ENCODE data around the gene MYLK3. TPM values are rescaled to one million over a fixed set of nuclear protein-coding genes. Genes with fewer than 3 reads are reported as not detected.

MYLK3 gene
- total RNA-seq, 4 donors from 2014 or later, result not detected

DNA sequence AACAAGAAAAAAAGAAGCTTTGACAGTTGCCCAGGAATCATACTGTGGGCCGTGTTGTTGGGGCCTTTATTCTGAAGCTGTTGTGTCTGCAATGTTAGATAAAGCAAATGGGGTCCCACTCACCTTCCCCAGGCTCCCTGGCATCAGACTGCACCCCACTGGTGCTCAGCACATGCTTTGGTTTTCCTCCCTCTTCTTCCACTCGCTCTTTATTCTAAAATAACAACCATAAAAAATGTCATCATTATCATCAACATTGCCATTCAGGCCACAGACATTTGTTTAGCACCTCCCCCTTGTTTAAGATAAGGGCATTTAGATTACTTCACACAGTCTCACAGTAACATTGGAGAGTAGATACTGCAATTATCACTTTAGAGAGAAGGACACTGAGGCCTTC lies 8.2 kb downstream of the MYLK3 start:
- WGBS, 2 donors (ENCODE audit: low coverage in 1 of 2), result 50 to 67% methylated on average over 1 to 2 of the region's 2 CpGs
- H3K4me3 ChIP-seq, result no peak overlapping the region
- no peaks in the 10 kb centered on the region for H3K9me3 ChIP-seq
- no peak for DNase-seq
- H3K4me1 ChIP-seq, result no peaks in the 10 kb centered on the region
- no peak overlapping the region for H3K27ac ChIP-seq
- TF ChIP-seq EP300 (IDR thresholded peaks at IDR 0.05; ENCODE audit: low read depth) (no peak), POLR2AphosphoS5 (IDR thresholded peaks at IDR 0.05) (no peak), CTCF (IDR thresholded peaks at IDR 0.05) (no peak), POLR2A (IDR thresholded peaks at IDR 0.05) (no peak)
- H3K27me3 ChIP-seq, result no peaks in the 10 kb centered on the region
- intact Hi-C loops (cut with DNase I; ENCODE audit: low total_unique reads), result no loop called here
- H3K36me3 ChIP-seq, result no peaks in the 10 kb centered on the region
- in situ Hi-C loops (cut with MboI; ENCODE audit: low pct_ligation_motif_present in 1 of 4, low pct_unique_long_range_greater_than_20kb in 1 of 4, low sequenced_read_pairs in 3 of 4), result no loop called here

GRCh38 chr16:46737621-46738214 lies 10.4 kb downstream of the MYLK3 start:
- H3K9me3 ChIP-seq, result no peaks in the 10 kb centered on the region
- no peak overlapping the region for H3K27ac ChIP-seq
- H3K36me3 ChIP-seq, result no peaks in the 10 kb centered on the region
- in situ Hi-C loops (cut with MboI; ENCODE audit: low pct_ligation_motif_present in 1 of 4, low pct_unique_long_range_greater_than_20kb in 1 of 4, low sequenced_read_pairs in 3 of 4) (no loop called here), intact Hi-C loops (cut with DNase I; ENCODE audit: low total_unique reads) (no loop called here)
- TF ChIP-seq CTCF (IDR thresholded peaks at IDR 0.05) (no peak), EP300 (IDR thresholded peaks at IDR 0.05; ENCODE audit: low read depth) (no peak), POLR2AphosphoS5 (IDR thresholded peaks at IDR 0.05) (no peak), POLR2A (IDR thresholded peaks at IDR 0.05) (no peak)
- no peak for DNase-seq
- 81% methylated on average over 11 of the region's 14 CpGs; no CpG with 5 or more reads in 1 of the 2 donors for WGBS, 2 donors (ENCODE audit: low coverage in 1 of 2)
- H3K4me1 ChIP-seq, result no peaks in the 10 kb centered on the region
- no peaks in the 10 kb centered on the region for H3K27me3 ChIP-seq
- H3K4me3 ChIP-seq, result no peak overlapping the region

DNA sequence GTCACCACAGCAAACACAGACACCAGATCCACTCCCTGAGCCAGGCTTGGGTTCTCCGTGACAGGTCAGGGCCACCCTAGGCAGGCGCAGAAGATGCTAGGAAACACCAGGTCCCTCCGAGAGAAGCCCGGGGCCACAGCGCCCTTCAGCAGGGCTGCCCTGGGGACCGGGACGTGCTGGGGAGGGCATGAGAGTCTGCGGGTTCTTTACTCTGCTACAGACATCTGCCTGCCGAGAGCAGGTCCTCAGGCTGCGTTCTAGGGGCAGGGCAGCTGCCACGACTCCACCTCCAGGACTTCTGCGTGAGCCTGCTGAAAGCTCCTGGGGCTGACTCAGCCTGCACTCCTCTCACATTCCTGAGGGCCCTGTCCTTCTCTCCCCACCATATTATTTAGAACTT lies 11.4 kb downstream of the MYLK3 start:
- intact Hi-C loops (cut with DNase I; ENCODE audit: low total_unique reads), result no loop called here
- Histone ChIP-seq H3K27ac (no peak overlapping the region), H3K27me3 (no peaks in the 10 kb centered on the region), H3K4me3 (no peak overlapping the region), H3K36me3 (no peaks in the 10 kb centered on the region), H3K4me1 (no peaks in the 10 kb centered on the region), H3K9me3 (no peaks in the 10 kb centered on the region)
- in situ Hi-C loops (cut with MboI; ENCODE audit: low pct_ligation_motif_present in 1 of 4, low pct_unique_long_range_greater_than_20kb in 1 of 4, low sequenced_read_pairs in 3 of 4), result no loop called here
- 84% methylated on average over 12 of the region's 12 CpGs; no CpG with 5 or more reads in 1 of the 2 donors for WGBS, 2 donors (ENCODE audit: low coverage in 1 of 2)
- no peak for DNase-seq
- TF ChIP-seq CTCF (IDR thresholded peaks at IDR 0.05), result no peak
- no peak for TF ChIP-seq EP300 (IDR thresholded peaks at IDR 0.05; ENCODE audit: low read depth)
- TF ChIP-seq POLR2AphosphoS5 (IDR thresholded peaks at IDR 0.05), result no peak
- TF ChIP-seq POLR2A (IDR thresholded peaks at IDR 0.05), result no peak

DNA sequence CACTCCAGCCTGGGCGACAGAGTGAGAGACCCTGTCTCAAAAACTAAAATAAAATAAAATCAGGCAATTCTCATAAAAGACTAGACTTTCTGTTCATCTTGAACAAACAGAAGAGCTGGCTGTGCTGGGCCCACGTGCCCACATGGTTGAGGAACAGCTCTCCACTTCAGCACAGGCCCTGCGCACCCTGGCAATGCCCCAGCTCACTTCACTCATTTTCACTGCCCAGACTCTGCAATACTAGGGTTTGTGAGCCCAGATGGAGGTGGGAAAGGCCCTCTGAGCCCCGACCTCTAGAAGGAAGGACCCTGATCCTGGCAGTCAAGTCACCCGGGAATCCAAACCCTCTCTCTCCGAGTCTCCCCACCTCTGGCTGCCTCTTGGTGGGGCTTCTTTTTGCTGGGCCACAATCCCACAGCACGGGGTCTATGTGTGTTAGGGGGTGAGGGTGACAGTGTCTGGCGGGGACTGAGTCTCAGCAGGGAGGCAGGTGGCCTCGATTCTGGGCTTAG lies 14.8 kb downstream of the MYLK3 start:
- no peaks in the 10 kb centered on the region for H3K27me3 ChIP-seq
- no peaks in the 10 kb centered on the region for H3K4me1 ChIP-seq
- in situ Hi-C loops (cut with MboI; ENCODE audit: low pct_ligation_motif_present in 1 of 4, low pct_unique_long_range_greater_than_20kb in 1 of 4, low sequenced_read_pairs in 3 of 4), result no loop called here
- intact Hi-C loops (cut with DNase I; ENCODE audit: low total_unique reads), result no loop called here
- DNase-seq, result no peak
- no peaks in the 10 kb centered on the region for H3K9me3 ChIP-seq
- TF ChIP-seq CTCF (IDR thresholded peaks at IDR 0.05), result no peak
- no peak for TF ChIP-seq EP300 (IDR thresholded peaks at IDR 0.05; ENCODE audit: low read depth)
- TF ChIP-seq POLR2AphosphoS5 (IDR thresholded peaks at IDR 0.05), result no peak
- TF ChIP-seq POLR2A (IDR thresholded peaks at IDR 0.05), result no peak
- no peak overlapping the region for H3K4me3 ChIP-seq
- 74 to 80% methylated on average over 1 to 9 of the region's 9 CpGs for WGBS, 2 donors (ENCODE audit: low coverage in 1 of 2)
- no peaks in the 10 kb centered on the region for H3K36me3 ChIP-seq
- H3K27ac ChIP-seq, result no peak overlapping the region
